Central memory CD4-positive, alpha-beta T cell (primary cell): Measurements from ENCODE around the gene DUSP3.
A peak's percentile ranks its signal among the peaks of the same experiment; 100 is the strongest.

Experiments used
- DNase-seq: peaks from one replicate; pipeline ENCODE4 v3.0.0; 2022
- total RNA-seq, 3 experiments: gene quantifications; one replicate each; lab custom pipeline; 2026; lab: John Stamatoyannopoulos, UW

DUSP3 gene
- total RNA-seq: 16.4 to 39.4 (median 24.6) reads per million in 3 experiments

DNA sequence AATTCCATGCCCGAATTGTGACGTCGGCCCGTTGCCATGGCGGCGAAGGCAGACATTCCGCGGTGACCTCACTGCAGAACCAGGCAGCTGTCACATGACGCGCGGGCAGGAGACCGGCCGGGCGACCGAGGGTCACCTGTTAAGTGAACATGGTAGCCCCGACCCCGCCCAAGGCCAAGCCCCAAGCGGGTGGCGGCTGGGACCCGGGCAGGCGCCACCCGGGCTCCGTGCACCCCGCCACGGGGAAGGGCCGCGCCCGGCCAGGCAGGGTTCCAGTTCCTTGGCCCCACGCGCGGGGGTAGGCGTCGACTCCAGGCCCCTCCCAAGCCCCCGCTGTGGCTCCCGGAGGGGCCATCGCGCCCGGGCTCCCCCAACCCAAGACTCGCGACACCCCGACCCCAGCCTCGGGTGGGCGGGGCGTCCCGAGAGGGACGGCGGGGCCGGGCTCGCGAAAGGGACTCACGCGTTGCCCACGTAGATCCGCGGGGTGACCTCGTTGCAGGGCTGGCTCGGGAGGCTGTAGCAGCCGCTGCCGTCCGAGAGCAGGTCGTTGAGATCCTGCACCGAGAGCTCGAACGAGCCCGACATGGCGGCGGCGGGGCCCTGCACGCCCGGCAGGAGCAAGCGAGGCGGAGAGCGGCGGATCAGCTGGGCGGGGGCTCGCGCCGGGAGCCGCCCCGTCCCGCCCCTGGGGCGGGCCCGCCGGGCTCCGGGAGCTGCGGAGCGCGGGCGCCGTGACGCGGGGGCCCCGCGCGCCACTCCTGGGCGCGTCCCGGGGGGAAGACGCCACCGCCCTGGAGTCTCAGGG is at the start of gene DUSP3:
TSS of gene DUSP3 (minus strand) at position 641 of the 808 bp plus-strand sequence. CDS start at position 588, 53 bp downstream.
- DNase-seq: peak; percentile 71

DNA sequence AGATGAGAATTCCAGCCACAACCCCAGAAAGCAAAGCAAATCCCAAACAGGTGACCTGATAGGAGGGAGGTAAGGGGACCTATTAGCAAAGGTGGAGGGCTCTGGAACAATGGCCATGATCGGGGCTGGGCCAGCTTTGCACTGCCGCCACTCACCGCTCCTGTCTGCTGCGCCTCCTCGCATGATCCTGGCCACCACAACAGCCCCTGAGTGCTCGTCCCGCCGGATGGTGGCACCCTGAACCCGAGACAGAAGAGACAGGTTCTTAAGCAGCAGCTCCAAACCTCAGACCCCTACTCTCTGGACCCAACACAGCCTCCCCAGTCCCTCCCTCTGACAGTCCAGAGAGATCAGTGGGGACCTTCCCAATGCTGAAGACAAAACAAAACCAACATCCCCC is 48.8 kb upstream of the DUSP3 start:
- no peak for DNase-seq

DNA sequence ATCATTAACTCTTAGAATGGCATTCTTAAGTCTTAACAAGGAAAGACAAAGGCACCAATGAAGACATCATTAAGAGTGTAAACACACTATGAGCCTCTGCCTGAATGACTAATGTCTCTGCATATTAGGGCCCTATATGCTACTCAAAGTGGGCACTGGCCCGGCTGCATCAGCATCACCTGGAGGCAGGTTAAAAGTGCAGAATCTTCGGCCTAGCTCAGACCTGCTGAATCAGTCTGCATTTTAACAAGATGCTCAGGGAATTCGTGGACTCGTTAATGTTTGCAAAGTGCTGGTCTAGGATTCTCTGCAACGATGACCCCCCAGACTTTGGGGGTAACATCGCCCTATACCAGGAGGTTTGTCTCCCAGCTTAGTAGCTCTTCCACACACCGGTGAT is 47.4 kb upstream of the DUSP3 start:
- no peak for DNase-seq

DNA sequence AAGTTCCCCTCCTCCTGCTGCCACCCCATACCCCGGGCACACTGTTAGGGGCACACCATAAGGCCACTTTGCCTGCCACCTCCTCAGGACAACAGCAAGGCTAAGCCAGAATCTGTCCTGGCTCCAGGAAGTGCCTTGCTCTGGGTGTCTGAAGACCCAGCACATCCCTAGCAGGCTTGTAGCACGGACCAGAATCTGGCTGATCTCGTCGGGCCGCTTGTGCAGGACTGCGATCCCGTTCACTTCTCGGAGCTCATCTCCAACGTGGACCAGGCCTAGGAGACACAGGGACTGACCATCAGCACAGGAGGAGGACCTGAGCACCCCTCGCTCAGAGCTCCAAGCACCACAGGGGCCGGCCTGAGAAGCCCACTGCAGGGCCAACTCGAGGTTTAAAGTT is 46.8 kb upstream of the DUSP3 start:
- DNase-seq: no peak

DNA sequence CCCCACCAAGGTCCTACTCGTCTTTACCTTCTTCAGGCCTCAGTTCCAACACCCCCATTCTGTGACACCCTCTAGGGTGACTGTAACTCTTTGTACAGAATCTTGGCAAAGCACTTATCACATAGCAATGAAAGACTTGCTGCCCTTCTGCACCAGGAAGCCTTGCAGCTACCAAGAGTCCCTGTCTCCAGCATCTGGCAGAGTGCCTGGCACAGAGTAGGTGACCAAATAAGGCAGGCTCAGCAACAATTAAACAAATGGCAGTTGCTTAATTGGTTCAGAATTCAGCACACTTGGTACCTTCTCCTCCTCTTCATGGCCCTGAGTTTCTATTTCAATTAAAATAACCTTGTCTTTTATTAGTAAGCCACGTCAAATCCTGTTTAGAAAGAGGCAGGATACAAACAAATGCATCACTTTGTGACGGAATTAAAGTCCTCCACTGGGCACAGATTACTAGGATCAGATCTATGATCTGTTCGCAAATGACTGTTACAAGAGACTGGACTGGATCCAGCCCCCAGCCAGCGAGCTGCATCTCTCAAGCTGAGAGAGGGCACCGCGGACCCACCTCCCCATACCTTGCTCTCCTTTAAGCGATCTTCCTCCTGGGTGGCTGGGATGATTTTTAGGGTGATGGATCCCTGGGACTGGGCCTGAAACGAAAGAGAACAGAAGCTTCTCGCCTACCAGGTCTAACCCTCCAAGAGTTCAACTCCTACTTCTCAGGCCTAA is 44.7 kb upstream of the DUSP3 start:
- DNase-seq: no peak

DNA sequence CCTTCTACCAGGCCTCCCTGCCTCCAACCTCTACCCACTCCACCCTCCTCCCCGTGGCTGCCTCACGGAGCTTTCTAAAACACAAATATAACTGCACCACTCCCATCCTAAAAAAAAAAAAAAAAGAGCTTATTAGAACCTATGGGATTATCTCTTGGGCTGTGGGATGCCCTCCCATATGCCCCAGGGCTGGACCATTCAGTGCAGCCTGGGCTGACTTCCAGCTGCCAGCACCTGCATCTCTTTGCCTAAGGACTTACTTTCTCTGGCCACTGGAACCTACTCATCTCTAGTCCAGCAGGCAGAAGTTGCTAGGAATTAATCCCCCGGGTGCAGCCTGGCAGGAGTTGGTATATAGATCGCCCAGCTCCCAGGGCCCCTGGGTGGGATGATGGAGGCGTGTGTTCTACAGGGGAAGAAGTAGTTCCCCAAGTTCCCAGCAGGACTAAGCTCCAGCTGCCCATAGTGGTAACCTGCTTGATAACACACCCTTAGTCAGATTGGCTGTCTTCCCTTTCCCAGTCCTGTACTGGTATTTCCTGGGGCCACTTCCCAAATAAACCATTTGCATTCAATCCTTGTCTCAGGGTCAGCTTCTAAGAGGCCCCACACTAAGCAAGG is 43.9 kb upstream of the DUSP3 start:
- no peak for DNase-seq

DNA sequence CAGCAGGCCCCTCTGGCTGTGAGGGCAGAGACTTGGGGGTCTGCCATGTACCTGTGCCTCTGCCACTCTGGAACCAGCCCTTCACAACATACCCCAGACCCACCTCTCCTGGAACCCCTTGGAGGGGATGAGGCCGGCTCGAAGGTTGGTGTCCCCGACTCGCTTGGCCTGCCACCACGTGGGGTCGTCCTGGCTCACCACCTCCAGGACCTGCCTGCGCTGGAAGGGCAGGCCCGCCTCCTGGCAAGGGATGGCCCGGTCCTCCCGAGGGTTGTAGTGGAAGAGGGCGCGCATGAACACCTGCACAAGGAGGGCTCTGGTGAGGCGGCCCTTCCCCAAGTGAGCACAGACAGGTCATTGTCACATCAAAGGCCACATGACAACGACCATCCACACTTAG is 42.0 kb upstream of the DUSP3 start:
- no peak for DNase-seq

DNA sequence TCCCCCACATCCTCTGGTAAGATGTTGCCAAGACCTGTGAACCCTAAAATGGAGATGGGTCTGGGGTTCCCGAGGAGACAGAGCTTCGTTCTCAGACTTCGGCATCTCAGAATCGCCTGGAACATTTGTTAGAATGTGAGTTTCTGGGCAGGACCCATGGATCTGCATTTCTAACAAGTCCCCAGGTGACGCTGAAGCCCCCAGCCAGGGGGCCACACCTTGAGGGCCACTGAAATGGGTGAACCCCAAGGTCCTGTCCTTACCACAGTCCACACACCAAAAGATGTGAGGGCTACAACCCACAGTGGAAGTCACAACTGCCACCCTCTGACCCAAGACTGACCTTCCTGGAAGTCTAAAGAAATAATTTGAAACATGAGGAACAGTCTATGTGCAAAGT is 40.2 kb upstream of the DUSP3 start:
- DNase-seq: no peak

DNA sequence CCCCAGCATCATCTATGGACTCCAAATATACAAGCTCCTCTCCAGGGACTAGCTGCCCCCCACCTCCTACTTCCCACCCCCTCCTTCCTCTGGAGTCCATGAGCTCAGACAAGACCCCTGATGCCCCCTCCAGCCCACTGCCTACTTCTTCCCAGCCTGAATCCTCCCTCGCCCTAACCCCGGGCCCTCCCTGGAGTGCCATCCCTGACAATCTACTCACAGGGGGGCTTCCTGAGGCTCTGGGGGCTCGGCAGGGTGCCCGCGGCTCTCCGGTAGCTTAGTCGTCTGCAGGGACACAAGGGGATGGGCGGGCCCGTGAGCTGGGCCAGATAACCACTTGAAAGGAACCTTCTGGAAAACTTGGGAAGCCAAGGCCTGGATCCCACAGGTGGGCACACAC is 39.0 kb upstream of the DUSP3 start:
- DNase-seq: no peak

DNA sequence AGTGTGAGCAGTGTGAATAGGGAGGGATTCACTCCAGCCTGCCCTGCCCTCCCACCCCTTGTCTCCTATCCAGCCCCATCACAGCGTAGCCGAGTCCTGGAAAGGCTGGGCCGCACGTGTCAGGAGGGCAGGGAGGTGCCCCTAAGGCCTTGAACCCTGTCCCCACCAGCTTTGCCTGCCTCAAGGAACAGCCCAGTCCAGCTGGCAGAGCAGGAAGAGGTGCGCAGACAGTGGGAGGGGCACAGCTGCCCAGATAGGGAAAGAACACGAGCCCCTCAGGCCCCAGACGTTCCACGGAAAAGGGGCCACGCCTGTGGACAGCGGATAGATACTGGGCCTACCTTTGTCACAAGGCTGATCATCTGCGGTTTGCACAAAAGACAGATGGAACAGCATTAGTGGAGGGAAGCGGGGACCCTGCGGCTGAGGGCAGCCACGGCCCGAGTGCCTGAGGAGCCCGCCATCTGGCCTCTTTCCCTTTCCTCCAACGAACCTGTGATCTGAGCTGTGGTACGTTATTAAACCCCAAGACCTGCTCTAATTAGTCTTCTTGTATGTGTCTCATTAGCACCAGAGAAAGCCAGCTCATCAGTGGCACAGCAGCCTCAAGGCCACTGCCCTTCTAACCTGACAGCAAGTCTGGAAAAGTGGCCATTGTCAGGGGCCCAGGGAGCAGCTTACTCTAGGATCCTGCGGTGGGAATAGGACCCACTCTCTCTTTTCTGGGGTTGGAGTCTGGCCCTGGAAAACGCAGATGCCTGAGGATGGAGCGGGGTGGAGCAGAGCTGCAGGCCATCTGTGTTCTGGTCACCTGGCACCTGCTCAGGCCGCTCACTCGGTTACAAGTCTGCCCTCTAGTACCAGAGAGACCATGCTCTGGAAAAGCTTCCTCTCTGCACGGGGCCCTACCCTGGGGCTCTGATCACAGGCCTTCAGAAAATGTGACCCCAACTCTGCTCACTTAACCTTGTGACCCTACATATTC is 37.9 kb upstream of the DUSP3 start:
- no peak for DNase-seq

DNA sequence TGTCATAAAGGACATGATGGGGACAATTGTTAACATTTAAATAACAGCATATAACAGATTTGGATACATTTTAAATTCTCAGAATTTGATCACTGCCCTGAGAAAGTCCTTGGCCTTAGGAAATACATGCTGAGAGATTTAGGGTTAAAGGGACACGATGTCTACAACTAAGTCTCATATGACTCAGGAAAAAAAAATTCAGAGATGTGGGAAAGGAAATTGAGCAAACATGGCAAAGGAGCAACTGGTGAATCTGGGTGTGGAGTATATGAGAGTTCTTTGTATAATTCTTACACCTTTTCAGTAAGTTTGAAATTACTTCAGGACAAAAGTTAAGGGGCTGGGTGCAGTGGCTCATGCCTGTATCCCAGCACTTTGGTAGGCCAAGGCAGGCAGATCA is 35.9 kb upstream of the DUSP3 start:
- no peak for DNase-seq

DNA sequence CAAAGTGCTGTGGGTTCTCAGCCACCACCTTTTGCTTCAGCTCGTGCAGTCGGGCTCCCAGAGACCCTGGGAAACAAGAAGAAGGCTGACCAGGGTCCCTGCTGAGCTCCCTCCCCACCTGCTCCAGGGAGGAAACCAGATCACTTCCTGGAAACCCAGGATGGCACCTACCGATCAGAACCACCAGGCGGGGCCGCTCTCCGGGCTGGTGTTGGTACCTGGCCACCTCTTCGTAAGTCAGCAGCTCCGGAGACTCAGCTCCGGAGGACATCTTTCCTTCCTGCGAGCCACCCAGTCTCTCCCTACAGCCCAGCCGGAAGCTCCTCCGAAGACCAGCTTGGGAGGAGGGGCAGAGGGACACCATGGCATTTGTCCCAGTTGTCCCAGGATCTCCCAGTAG is 35.2 kb upstream of the DUSP3 start:
- DNase-seq: no peak

DNA sequence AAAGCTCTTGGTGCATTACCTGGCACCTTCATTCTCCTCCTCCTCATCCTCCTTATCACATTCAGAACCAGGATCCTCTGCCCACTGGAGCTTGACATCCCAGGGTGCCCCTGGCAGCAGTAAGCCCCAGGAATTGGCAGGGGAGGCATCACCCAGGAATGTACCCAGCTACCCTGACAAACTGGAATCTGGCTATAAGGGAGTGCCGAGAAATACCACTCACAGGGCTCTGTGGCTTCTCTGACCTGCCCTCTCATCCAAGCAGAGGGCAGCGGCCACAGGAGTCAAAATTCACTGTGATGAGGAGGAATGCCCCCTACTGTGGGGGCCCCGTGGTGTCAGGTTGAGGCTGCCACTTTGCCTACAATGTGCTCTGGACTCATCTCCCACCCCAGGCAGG is 34.6 kb upstream of the DUSP3 start:
- DNase-seq: no peak

DNA sequence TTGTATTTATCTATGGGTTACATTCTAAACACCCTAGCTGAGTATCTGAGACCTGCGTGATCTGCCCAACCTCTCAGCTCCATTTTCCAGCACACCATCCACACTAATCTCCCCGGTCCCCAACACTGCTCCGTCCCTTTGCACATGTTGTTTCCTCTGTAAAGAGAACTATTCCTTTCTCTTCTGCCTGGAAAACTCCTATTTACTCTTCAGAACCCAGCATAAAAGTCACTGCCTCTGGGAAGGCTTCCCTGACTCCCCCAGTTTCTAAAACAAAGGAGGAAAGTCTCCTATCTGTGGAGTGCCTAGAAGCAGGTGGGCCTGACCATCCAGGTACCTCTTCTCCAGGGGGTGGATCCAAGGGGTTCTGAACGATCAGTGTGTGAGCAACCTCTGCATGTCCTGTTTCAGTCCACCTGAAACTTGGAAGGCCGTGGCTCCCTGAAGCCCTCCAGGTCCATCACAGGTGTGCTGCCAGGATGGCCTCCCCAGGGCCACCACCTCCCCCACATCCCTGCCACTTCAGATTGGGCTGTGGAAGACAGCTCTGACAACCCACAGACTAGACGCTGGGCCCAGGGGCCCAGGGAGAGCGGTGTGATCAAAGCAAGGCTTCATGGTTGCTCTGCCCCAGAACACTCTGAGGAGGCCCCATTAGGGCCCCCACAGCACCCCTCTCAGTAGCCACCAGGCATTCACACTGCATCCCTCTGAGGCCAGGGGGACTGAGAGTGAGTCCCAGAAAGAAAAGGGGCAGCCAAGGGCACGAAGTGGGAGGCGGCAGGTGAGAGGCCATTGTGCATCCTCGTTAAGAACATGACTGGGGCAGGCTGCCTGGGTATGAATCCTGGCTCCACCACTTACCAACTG is 33.9 kb upstream of the DUSP3 start:
- DNase-seq: no peak

DNA sequence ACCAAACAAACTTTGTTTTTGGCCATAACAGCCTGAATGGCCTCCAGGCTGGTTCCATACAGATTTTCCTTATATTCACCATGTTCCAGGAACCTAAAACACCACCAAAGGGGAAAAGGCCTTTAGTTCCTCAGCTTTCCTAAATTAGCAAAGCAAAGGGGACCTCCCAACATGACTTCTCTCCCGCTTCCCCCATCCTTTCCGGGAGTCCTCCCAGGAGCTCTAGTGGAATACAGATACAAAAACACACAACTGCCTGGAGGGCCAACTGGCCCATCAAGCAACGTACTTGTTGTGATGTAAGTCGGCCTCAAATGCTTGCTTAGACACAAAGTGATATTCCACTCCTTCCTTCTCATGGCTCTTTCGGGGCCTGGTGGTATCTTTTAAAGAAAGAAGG is 32.0 kb upstream of the DUSP3 start:
- no peak for DNase-seq

DNA sequence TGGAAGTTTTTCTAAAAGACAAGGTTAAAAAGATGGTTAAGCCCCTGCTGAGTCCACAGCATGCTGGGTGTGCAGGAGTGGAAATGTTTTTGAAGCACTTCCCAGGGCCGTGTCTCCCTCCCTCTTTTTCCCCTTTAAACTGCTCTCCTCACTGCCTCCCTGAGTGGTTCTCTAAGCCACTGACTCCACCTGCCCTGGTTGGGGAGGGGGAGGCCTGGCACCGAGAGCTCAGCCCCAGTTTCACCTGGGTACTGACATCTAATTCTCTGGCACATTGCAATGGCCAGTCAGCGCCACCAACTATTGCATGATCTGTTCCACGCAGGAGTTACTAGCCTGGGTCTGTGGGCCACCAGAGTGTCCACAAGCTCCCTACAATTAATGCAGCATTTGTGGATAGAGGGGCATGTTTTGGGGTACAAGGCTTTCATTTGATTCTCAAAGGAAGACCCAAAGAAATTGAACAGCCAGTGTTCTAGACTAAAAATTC is 31.5 kb upstream of the DUSP3 start:
- no peak for DNase-seq

DNA sequence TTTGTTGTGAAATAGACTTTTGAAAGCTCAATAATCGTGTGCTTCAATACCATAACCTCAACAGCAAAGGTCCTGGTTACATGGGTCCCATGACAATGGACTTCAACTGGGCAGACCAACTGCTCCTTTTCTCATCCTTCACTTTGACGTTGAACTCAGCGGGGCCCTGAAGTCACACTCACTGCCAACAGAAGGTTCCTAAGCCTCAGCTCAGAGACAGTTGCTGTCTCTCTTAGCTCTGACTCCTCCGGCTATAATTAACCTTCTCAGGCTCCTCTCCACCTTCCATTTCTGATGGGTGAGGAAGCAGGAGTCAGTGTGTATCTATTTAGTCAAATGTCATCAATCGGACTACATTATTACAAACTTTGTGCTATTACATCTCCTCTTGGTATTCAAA is 30.3 kb upstream of the DUSP3 start:
- DNase-seq: no peak

DNA sequence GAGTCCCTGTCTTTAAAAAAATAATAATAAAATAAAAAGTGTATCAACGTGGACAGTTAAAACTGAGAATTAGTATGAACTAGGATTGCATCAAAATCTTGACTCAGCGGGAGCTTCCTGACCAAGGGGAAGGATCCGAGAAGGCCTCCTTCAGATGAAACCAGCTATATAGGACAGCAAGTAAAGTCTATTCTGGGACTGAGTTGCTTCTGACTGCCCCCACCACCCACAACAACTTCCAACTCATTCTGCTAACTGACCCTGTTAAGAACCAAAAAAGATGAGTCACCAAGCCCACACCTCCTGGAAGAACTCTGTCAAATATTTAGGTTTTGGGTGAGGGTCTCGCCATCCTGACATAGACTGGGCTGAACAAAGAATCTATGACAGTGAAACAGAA is 29.3 kb upstream of the DUSP3 start:
- DNase-seq: no peak

DNA sequence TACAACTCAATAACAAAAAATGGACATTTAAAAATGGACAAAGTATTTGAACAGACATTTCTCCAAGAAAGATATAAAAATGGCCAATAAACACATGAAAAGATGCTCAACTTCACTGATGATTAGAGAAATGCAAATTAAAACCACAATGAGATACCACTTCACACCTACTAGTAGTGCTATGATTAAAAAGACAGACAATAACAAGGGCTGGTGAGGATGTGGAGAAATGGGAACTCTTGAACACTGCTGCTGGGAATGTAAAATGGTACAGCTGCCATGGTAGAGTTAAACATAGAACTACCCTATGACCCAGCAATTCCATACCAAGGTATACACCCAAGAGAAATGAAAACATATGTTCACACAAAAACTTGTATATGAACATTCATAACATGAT is 26.3 kb upstream of the DUSP3 start:
- DNase-seq: no peak

DNA sequence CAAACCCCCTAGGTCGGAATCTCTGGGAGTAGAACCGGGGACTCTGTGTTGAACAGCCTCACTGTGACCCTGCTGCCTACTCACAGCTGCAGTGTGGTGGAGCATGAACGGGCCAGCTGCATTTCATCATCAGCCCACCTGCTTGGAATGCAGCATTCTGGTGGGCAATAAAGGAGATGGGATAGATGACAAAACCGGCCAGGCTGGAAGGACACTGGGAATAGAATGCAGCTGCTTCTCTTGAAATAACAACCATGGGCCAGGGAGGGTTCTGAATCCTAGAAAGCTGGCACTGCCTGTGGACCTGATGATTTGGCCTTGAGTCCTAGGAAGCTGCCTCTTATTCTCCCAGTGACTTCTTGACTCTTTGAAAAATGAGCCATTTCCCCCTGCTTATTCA is 25.0 kb upstream of the DUSP3 start:
- DNase-seq: no peak

DNA sequence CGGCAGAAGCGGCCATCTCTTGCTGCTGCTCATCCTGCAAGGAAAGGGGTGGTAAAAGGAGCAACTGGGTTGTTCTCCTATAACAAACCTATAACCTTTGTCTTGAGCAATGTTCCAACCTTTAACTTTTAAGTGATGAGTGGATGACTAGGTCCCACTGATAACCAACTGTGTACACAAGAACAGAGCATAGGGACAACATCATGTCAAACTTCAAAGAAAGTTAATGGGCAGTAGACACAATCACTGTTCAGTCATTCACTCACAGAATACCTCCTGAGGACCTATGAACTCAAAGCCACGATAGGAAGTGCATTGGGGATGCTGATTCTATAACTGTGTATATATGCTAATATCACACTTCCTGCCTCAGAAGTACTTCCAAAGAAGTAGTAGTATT is 23.1 kb upstream of the DUSP3 start:
- no peak for DNase-seq
